ENCODE results near the gene RNF207. TPM values are rescaled to one million over a fixed set of nuclear protein-coding genes. Genes with fewer than 3 reads are reported as not detected.

RNF207 gene
- total RNA-seq, 1 experiment from 2014 or later = 4.9 TPM

DNA sequence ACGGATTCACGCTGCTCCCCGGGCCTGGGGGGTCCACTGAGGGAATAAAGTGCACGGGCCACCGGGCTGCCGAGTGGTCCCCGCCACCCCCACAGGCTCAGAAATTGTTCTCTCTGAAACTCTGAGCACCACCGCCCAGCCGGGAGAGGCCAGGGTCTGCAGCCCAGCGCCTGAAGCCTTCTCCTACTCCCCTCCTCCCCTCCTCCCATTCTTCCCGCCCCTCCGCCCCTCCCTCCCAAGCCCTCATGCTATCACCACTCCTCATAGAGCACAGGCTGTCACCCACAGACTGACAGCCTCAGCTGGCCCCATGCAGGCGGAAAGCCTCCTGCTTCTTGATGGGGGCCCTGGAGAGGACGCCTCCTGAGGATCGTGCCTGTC is 55.7 kb downstream of the RNF207 start:
- no peak overlapping the region for H3K18ac ChIP-seq (ENCODE audit: insufficient read length, low read depth, low read length)

More for the DNA sequence above, 55.7 kb downstream of the RNF207 start:
- Histone ChIP-seq H3K9me3 (ENCODE audit: control insufficient read depth, low read depth, low read length) (no peaks in the 10 kb centered on the region), H4K20me1 (ENCODE audit: control insufficient read depth, insufficient read depth, insufficient read length) (no peaks in the 10 kb centered on the region), H2BK12ac (ENCODE audit: insufficient read length, low read depth, low read length) (no peak overlapping the region), H2BK20ac (ENCODE audit: low read depth, low read length, poor library complexity, severe bottlenecking) (no peak overlapping the region), H3K9ac (ENCODE audit: extremely low read depth, insufficient read length, low read length) (no peak overlapping the region), H3K23ac (ENCODE audit: insufficient read length, low read depth, low read length) (no peak overlapping the region), H2AK5ac (ENCODE audit: insufficient read length, low read length) (no peak overlapping the region), H2BK5ac (ENCODE audit: insufficient read length, low read length) (no peak overlapping the region), H3K4me2 (ENCODE audit: insufficient read depth, insufficient read length, low read length) (peak overlapping the region; percentile 32), H3K4ac (ENCODE audit: low read depth, low read length) (no peak overlapping the region), H2AFZ (ENCODE audit: low read length) (no peak overlapping the region), H3K14ac (ENCODE audit: insufficient read depth, low read length) (no peak overlapping the region), H2BK15ac (ENCODE audit: low read depth, low read length) (no peak overlapping the region), H4K91ac (ENCODE audit: insufficient read length, low read depth, low read length) (no peak overlapping the region), H3K4me1 (ENCODE audit: insufficient read depth, low read length) (no peaks in the 10 kb centered on the region), H3K27ac (ENCODE audit: insufficient read length, low read depth, low read length) (no peak overlapping the region), H3K79me1 (ENCODE audit: insufficient read depth, low read depth, low read length, poor library complexity, severe bottlenecking) (no peaks in the 10 kb centered on the region), H3K23me2 (ENCODE audit: insufficient read length, low read depth, low read length, poor library complexity, severe bottlenecking) (peaks cover 4% of the 10 kb centered on the region), H3K79me2 (ENCODE audit: insufficient read depth, low read length) (no peaks in the 10 kb centered on the region), H3K27me3 (ENCODE audit: insufficient read depth, low read length) (peaks cover 7% of the 10 kb centered on the region; the same call in 1 of the 2 replicates), H2BK120ac (ENCODE audit: low read depth, low read length, poor library complexity, severe bottlenecking) (no peak overlapping the region), H4K8ac (replicated peaks; ENCODE audit: insufficient read length, low read depth, low read length) (no peak overlapping the region), H3K56ac (ENCODE audit: insufficient read length, low read depth, low read length) (no peak overlapping the region), H3T11ph (ENCODE audit: low read length) (no peak overlapping the region), H4K5ac (ENCODE audit: insufficient read length, low read depth, low read length) (no peak overlapping the region)
- Mint-ChIP-seq H3K27ac (no peak overlapping the region), H3K4me1 (peaks cover 4 to 11% of the 10 kb centered on the region in 2 experiments; a peak in 3 of 4 replicates), H3K9me3 (no peaks in the 10 kb centered on the region), H3K27me3 (ENCODE audit: low read depth) (peaks cover 43% of the 10 kb centered on the region), H3K4me3 (peak overlapping the region; percentile 59 to 83), H3K36me3 (ENCODE audit: insufficient read depth in 1 of 3, low read depth in 3 of 3) (peaks cover 0 to 4% (median 0%) of the 10 kb centered on the region in 3 experiments; a peak in 2 of 7 replicates)
- TF ChIP-seq, protein P1, sequence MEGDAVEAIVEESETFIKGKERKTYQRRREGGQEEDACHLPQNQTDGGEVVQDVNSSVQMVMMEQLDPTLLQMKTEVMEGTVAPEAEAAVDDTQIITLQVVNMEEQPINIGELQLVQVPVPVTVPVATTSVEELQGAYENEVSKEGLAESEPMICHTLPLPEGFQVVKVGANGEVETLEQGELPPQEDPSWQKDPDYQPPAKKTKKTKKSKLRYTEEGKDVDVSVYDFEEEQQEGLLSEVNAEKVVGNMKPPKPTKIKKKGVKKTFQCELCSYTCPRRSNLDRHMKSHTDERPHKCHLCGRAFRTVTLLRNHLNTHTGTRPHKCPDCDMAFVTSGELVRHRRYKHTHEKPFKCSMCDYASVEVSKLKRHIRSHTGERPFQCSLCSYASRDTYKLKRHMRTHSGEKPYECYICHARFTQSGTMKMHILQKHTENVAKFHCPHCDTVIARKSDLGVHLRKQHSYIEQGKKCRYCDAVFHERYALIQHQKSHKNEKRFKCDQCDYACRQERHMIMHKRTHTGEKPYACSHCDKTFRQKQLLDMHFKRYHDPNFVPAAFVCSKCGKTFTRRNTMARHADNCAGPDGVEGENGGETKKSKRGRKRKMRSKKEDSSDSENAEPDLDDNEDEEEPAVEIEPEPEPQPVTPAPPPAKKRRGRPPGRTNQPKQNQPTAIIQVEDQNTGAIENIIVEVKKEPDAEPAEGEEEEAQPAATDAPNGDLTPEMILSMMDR (conservative IDR thresholded peaks at IDR 0.05) = no peak
- DNase-seq = peak; percentile 75
- no CpG with 5 or more reads among the region's 15 CpGs for WGBS (ENCODE audit: extremely low coverage, insufficient read length, low lambda C conversion rate)
